Right atrium auricular region (tissue), 2 donors: ENCODE measurements around the gene PLXNA2. TPM values are rescaled to one million over a fixed set of nuclear protein-coding genes. Genes with fewer than 3 reads are reported as not detected.

ENCODE experiments used
- DNase-seq: peaks from one replicate; pipeline ENCODE4 v3.0.0-alpha.2; 2019; ENCODE audit warnings: low spot score
- H3K27ac ChIP-seq, 2 donors: fragments of 200-600 bp; sonication (generic); 1 replicate in 1 of 2; 2 replicates in 1 of 2; pipeline ENCODE4 v1.5.1; 2016 to 2019
- H3K27me3 ChIP-seq, 2 donors: fragments of 200-600 bp; sonication (generic); one replicate each; pipeline versions ENCODE4 v1.5.1 to v1.6.0; 2017 to 2019
- H3K36me3 ChIP-seq: fragments of 200-600 bp; sonication (generic); one replicate; pipeline ENCODE4 v1.5.1; 2016
- H3K4me1 ChIP-seq, 2 donors: fragments of 200-600 bp; sonication (generic); one replicate each; pipeline versions ENCODE4 v1.5.1 to v1.6.0; 2017 to 2019
- H3K4me3 ChIP-seq, 2 donors: fragments of 200-600 bp; sonication (generic); 1 replicate in 1 of 2; 2 replicates in 1 of 2; pipeline ENCODE4 v1.5.1; 2017 to 2019; ENCODE audit warnings: mild to moderate bottlenecking in 1 of 2, moderate library complexity in 1 of 2
- H3K9me3 ChIP-seq, 2 donors: fragments of 200-600 bp; sonication (generic); one replicate each; pipeline ENCODE4 v1.5.1; 2019
- CTCF ChIP-seq, 2 donors: fragments of 200-600 bp; sonication (generic); IDR thresholded peaks; one replicate each; pipeline ENCODE4 v1.5.1; 2019; ENCODE audit warnings: antibody characterized with exemption in 2 of 2
- total RNA-seq, 2 donors: library from RNA; depleted of rRNA; stranded (reverse); fragments of >200 nt; gene quantifications; one replicate each; pipeline ENCODE4 v1.1.0, GENCODE V29; 2016

The PLXNA2 gene
- total RNA-seq, 2 donors from 2014 or later = 10.8 to 23.8 TPM

- no peaks in the 10 kb centered on the region for H3K27me3 ChIP-seq
- H3K36me3 ChIP-seq = no peaks in the 10 kb centered on the region
- no peaks in the 10 kb centered on the region for H3K9me3 ChIP-seq
- TF ChIP-seq CTCF (IDR thresholded peaks at IDR 0.05) = no peak
- DNase-seq = no peak
- H3K4me3 ChIP-seq = no peak overlapping the region
- no peak overlapping the region for H3K27ac ChIP-seq
- H3K4me1 ChIP-seq = no peaks in the 10 kb centered on the region
Observed at GRCh38 chr1:208288495-208288894, 44.3 kb upstream of the PLXNA2 start.

- Histone ChIP-seq H3K4me1 (no peaks in the 10 kb centered on the region), H3K4me3 (no peak overlapping the region), H3K27ac (no peak overlapping the region), H3K27me3 (no peaks in the 10 kb centered on the region), H3K36me3 (no peaks in the 10 kb centered on the region), H3K9me3 (no peaks in the 10 kb centered on the region)
- DNase-seq = no peak
- TF ChIP-seq CTCF (IDR thresholded peaks at IDR 0.05) = no peak
Observed at GRCh38 chr1:208280681-208281450, 36.7 kb upstream of the PLXNA2 start.

GRCh38 chr1:208279826-208280588 lies 35.8 kb upstream of the PLXNA2 start:
- H3K36me3 ChIP-seq = no peaks in the 10 kb centered on the region
- DNase-seq = no peak
- TF ChIP-seq CTCF (IDR thresholded peaks at IDR 0.05) = no peak
- H3K9me3 ChIP-seq = no peaks in the 10 kb centered on the region
- no peak overlapping the region for H3K4me3 ChIP-seq
- no peaks in the 10 kb centered on the region for H3K4me1 ChIP-seq
- H3K27ac ChIP-seq = no peak overlapping the region
- no peaks in the 10 kb centered on the region for H3K27me3 ChIP-seq

GRCh38 chr1:208278638-208279037 lies 34.5 kb upstream of the PLXNA2 start:
- Histone ChIP-seq H3K9me3 (no peaks in the 10 kb centered on the region), H3K4me1 (no peaks in the 10 kb centered on the region), H3K27me3 (no peaks in the 10 kb centered on the region), H3K4me3 (no peak overlapping the region), H3K36me3 (no peaks in the 10 kb centered on the region), H3K27ac (no peak overlapping the region)
- no peak for TF ChIP-seq CTCF (IDR thresholded peaks at IDR 0.05)
- no peak for DNase-seq

GRCh38 chr1:208276757-208277435 lies 32.7 kb upstream of the PLXNA2 start:
- Histone ChIP-seq H3K36me3 (no peaks in the 10 kb centered on the region), H3K4me3 (no peak overlapping the region), H3K9me3 (no peaks in the 10 kb centered on the region), H3K27ac (no peak overlapping the region), H3K27me3 (no peaks in the 10 kb centered on the region), H3K4me1 (no peaks in the 10 kb centered on the region)
- TF ChIP-seq CTCF (IDR thresholded peaks at IDR 0.05) = no peak
- no peak for DNase-seq
